ENCODE measurements around the gene INTS1. TPM values are rescaled to one million over a fixed set of nuclear protein-coding genes. Genes with fewer than 3 reads are reported as not detected.

Gene INTS1
- total RNA-seq, 1 donor from 2014 or later, result 134 TPM

DNA sequence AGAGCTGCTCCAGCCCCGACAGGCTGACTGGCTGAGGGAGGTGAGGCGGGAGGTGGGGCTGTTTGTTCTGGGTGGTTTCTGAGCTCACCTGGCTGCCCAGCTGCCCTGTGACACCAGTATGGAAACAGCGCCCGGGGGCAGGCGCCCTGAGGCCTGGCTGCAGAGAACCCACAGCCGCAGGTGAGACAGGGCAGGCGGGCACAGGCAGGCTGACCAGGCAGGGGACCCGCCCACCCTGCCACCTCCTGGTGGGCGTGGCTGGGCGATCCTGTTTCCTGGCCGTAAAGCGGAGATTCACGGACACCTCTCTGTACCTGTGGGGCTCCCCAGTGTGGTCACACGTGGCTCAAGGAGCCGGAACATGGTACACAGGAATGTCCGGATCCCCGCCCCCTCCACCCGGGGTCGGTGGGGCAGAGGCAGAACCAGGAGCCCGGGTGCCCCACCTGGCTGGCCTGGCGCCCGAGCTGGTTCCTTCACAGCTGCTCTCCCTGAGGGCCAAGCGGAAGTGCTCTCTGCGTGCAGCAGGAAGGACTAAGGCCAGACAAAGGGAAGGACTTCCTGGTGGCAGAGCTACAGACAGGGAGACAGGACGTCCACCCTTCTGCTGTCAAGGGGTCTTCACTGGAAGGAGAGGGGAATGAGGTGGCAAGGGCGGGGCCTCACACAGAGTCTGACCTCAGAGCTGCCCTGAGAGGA is 48.8 kb downstream of the INTS1 start:
- Mint-ChIP-seq H3K4me1 (ENCODE audit: unreplicated experiment) (peaks cover 12% of the 10 kb centered on the region), H3K27ac (no peak overlapping the region), H3K36me3 (no peaks in the 10 kb centered on the region), H3K4me3 (no peak overlapping the region), H3K27me3 (no peaks in the 10 kb centered on the region), H3K9me3 (no peaks in the 10 kb centered on the region)
- TF ChIP-seq, protein P1, sequence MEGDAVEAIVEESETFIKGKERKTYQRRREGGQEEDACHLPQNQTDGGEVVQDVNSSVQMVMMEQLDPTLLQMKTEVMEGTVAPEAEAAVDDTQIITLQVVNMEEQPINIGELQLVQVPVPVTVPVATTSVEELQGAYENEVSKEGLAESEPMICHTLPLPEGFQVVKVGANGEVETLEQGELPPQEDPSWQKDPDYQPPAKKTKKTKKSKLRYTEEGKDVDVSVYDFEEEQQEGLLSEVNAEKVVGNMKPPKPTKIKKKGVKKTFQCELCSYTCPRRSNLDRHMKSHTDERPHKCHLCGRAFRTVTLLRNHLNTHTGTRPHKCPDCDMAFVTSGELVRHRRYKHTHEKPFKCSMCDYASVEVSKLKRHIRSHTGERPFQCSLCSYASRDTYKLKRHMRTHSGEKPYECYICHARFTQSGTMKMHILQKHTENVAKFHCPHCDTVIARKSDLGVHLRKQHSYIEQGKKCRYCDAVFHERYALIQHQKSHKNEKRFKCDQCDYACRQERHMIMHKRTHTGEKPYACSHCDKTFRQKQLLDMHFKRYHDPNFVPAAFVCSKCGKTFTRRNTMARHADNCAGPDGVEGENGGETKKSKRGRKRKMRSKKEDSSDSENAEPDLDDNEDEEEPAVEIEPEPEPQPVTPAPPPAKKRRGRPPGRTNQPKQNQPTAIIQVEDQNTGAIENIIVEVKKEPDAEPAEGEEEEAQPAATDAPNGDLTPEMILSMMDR (conservative IDR thresholded peaks at IDR 0.05), result no peak
- DNase-seq (ENCODE audit: extremely low spot score, unreplicated experiment), result no peak

DNA sequence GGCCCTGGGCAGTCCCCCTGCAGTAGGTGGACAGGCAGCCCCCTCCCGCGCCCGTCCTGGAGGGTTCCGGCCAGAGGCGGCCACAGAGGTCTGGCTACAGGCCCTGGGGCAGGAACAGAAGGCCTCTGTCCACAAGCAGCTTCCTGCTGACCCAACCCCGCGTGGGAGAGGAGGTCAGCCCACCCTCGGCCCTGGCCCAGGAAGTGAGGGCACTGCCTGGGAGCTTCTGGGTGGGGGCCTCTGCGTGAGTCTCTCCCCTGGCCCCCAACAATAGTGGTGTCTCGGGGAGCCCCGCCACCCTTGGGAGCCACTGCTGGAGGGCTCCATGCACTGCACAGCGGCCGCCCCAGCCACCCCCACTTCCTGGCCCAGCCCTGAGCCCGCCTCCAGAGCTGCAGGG is 49.6 kb downstream of the INTS1 start:
- Mint-ChIP-seq H3K4me3 (no peak overlapping the region), H3K27ac (no peak overlapping the region), H3K36me3 (no peaks in the 10 kb centered on the region), H3K27me3 (no peaks in the 10 kb centered on the region), H3K4me1 (ENCODE audit: unreplicated experiment) (peaks cover 12% of the 10 kb centered on the region), H3K9me3 (no peaks in the 10 kb centered on the region)
- DNase-seq (ENCODE audit: extremely low spot score, unreplicated experiment), result no peak
- TF ChIP-seq, protein P1 (conservative IDR thresholded peaks at IDR 0.05), result no peak

DNA sequence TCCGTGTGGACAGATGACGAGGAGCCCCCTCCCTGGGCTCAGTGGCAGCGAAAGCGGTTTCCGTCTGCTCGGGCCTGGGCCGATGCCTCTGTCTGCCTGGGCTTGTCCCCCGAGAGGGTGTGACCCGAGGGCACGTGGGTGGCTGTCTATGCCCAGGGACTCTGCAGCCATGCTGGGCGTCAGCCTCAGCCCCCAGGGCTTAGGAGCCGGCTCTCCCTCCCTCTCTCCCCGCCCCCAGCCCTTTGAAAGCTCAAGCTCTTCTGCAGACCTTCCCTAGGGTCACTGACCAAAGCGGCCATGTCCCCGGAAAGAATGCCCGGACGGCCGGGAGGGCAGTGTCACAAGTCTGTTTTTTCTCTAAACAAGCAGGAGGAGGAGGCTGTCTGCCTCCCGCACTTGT is 52.0 kb downstream of the INTS1 start:
- no peak overlapping the region for H3K4me3 Mint-ChIP-seq
- H3K27ac Mint-ChIP-seq, result no peak overlapping the region
- TF ChIP-seq, protein P1 (conservative IDR thresholded peaks at IDR 0.05), result no peak
- no peaks in the 10 kb centered on the region for H3K36me3 Mint-ChIP-seq
- no peaks in the 10 kb centered on the region for H3K9me3 Mint-ChIP-seq
- no peak for DNase-seq (ENCODE audit: extremely low spot score, unreplicated experiment)
- H3K27me3 Mint-ChIP-seq, result no peaks in the 10 kb centered on the region
- peaks cover 9% of the 10 kb centered on the region for H3K4me1 Mint-ChIP-seq (ENCODE audit: unreplicated experiment)

DNA sequence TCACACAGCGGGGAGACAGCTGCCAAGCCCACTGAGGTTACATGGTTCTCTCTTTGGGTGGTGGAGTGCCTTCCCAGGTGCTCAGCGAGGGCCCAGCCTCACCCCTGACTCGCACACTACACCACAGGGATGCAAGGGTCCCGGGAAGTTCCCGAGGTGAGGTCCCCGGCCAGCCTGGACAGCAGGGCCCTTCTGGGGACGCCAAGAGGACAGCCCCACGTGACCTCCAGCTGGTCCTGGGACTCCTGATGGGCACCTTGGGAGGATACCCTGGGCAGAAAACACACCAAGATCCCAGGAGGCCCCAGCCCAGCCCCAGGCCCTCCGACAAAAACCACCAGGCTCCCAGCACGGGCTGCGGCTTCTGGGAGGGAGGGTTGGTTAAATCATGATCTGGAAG is 53.2 kb downstream of the INTS1 start:
- TF ChIP-seq, protein P1 (conservative IDR thresholded peaks at IDR 0.05), result no peak
- H3K27ac Mint-ChIP-seq, result no peak overlapping the region
- no peak for DNase-seq (ENCODE audit: extremely low spot score, unreplicated experiment)
- no peaks in the 10 kb centered on the region for H3K27me3 Mint-ChIP-seq
- no peaks in the 10 kb centered on the region for H3K36me3 Mint-ChIP-seq
- H3K4me1 Mint-ChIP-seq (ENCODE audit: unreplicated experiment), result peaks cover 4% of the 10 kb centered on the region
- H3K4me3 Mint-ChIP-seq, result no peak overlapping the region
- H3K9me3 Mint-ChIP-seq, result no peaks in the 10 kb centered on the region

DNA sequence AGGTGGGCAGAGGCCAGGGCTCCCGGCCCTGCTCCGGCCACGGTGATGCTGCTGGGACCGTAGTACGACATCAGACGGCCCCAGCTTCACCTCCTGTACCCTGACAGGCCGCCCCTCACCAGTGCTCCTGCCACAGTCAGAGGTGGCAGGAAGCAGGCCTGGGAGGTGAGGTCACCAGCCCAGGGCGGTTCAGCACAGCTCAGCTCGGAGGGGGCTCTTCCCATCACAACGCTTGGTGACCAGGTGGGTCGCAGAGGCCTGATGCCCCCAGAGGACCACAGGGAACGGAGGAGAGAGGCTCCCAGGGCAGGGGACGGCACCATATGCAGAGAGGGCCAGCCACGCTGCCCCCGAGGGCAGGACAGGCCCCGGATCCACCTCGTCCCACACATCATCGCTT is 53.8 kb downstream of the INTS1 start:
- Mint-ChIP-seq H3K9me3 (no peaks in the 10 kb centered on the region), H3K4me3 (no peak overlapping the region), H3K4me1 (ENCODE audit: unreplicated experiment) (peaks cover 4% of the 10 kb centered on the region), H3K27me3 (no peaks in the 10 kb centered on the region), H3K27ac (no peak overlapping the region), H3K36me3 (no peaks in the 10 kb centered on the region)
- TF ChIP-seq, protein P1 (conservative IDR thresholded peaks at IDR 0.05), result no peak
- no peak for DNase-seq (ENCODE audit: extremely low spot score, unreplicated experiment)
